Liver (tissue), 9 donors: Measurements from ENCODE around the gene FAM169A. TPM values are rescaled to one million over a fixed set of nuclear protein-coding genes. Genes with fewer than 3 reads are reported as not detected.

Experiments used
- DNase-seq: peaks from one replicate; pipeline ENCODE4 v3.0.0-alpha.2; 2017; ENCODE audit warnings: low spot score
- H3K27ac ChIP-seq, 2 donors: one replicate each; pipeline ENCODE4 v1.7.0; 2013; ENCODE audit warnings: inconsistent platforms in 2 of 2, low read length in 2 of 2, control low read depth in 1 of 2, low read depth in 1 of 2, mild to moderate bottlenecking in 1 of 2
- H3K27me3 ChIP-seq, 4 donors: one replicate each; pipeline versions ENCODE4 v1.6.1 to v1.7.0; 2013; ENCODE audit warnings: low read length in 3 of 4, inconsistent platforms in 1 of 4, mild to moderate bottlenecking in 1 of 4, moderate library complexity in 1 of 4; ENCODE audit not compliant: control insufficient read depth in 4 of 4, insufficient read depth in 4 of 4
- H3K36me3 ChIP-seq, 4 donors: one replicate each; pipeline versions ENCODE4 v1.6.1 to v1.7.0; 2013; ENCODE audit warnings: low read length in 3 of 4, mild to moderate bottlenecking in 3 of 4, low read depth in 1 of 4, moderate library complexity in 1 of 4; ENCODE audit not compliant: control insufficient read depth in 4 of 4, insufficient read depth in 3 of 4
- H3K4me1 ChIP-seq, 4 donors: one replicate each; pipeline versions ENCODE4 v1.6.1 to v1.7.0; 2013; ENCODE audit warnings: low read length in 3 of 4, mild to moderate bottlenecking in 3 of 4, moderate library complexity in 1 of 4; ENCODE audit not compliant: control insufficient read depth in 4 of 4, insufficient read depth in 4 of 4
- H3K4me3 ChIP-seq, 3 donors: one replicate each; pipeline versions ENCODE4 v1.6.1 to v1.7.0; 2013; ENCODE audit warnings: low read length in 3 of 3, control low read depth in 1 of 3, low read depth in 1 of 3, mild to moderate bottlenecking in 1 of 3
- H3K9ac ChIP-seq, 2 donors: one replicate each; pipeline ENCODE4 v1.7.0; 2013; ENCODE audit warnings: low read length in 2 of 2, mild to moderate bottlenecking in 2 of 2, moderate library complexity in 2 of 2, control low read depth in 1 of 2, low read depth in 1 of 2
- H3K9me3 ChIP-seq, 4 donors: one replicate each; pipeline versions ENCODE4 v1.6.1 to v1.7.0; 2013; ENCODE audit warnings: low read length in 3 of 4; ENCODE audit not compliant: control insufficient read depth in 4 of 4
- FOXA1 ChIP-seq: IDR thresholded peaks from 2 replicates; pipeline ENCODE4 v1.6.1; 2016; ENCODE audit warnings: antibody characterized with exemption
- HNF4G ChIP-seq: IDR thresholded peaks from 2 replicates; pipeline ENCODE4 v1.6.1; 2016; ENCODE audit warnings: antibody characterized with exemption
- JUND ChIP-seq, 2 donors: IDR thresholded peaks; 2 replicates each; pipeline ENCODE4 v1.6.1; 2016; ENCODE audit warnings: antibody characterized with exemption in 2 of 2
- NR2F2 ChIP-seq: IDR thresholded peaks from 2 replicates; pipeline ENCODE4 v1.6.1; 2016; ENCODE audit warnings: antibody characterized with exemption
- RAD21 ChIP-seq, 2 donors: IDR thresholded peaks; 2 replicates each; pipeline ENCODE4 v1.6.1; 2016; ENCODE audit warnings: antibody characterized with exemption in 2 of 2, mild to moderate bottlenecking in 2 of 2
- RXRA ChIP-seq, 2 donors: IDR thresholded peaks; 2 replicates each; pipeline ENCODE4 v1.6.1; 2017 to 2018; ENCODE audit warnings: antibody characterized with exemption in 2 of 2, mild to moderate bottlenecking in 1 of 2
- SP1 ChIP-seq: IDR thresholded peaks from 2 replicates; pipeline ENCODE4 v1.6.1; 2018; ENCODE audit warnings: antibody characterized with exemption, mild to moderate bottlenecking
- YY1 ChIP-seq: IDR thresholded peaks from 2 replicates; pipeline ENCODE4 v1.6.1; 2016; ENCODE audit warnings: antibody characterized with exemption, mild to moderate bottlenecking
- WGBS: extraction: QIAGEN DNeasy Blood & Tissue Kit; methylation state at CpG from one replicate; pipeline ENCODE4 v1.1.7; 2013; 5-methylcytosine and 5-hydroxymethylcytosine counted together
- polyA plus RNA-seq, 2 donors: library from polyadenylated mRNA; stranded (reverse) in 1 of 2; unstranded in 1 of 2; fragments of 200-250 nt in 1 of 2; fragments of >200 nt in 1 of 2; fragmentation: Nextera tagmentation in 1 of 2; extraction: Ambion mirVana in 1 of 2; gene quantifications; one replicate each; pipeline versions ENCODE4 v1.2.1 to v1.2.3, GENCODE V29; 2013 to 2015
- total RNA-seq, 2 donors: library from RNA; depleted of rRNA; stranded (reverse); fragments of >200 nt; gene quantifications; one replicate each; pipeline ENCODE4 v1.2.3, GENCODE V29; 2014
- TF ChIP-seq, protein P1 (sequence below): IDR thresholded peaks from 2 replicates; pipeline ENCODE4 v1.6.1; 2016; ENCODE audit warnings: antibody characterized with exemption, mild to moderate bottlenecking
- TF ChIP-seq, protein P2 (sequence below): IDR thresholded peaks from 2 replicates; pipeline ENCODE4 v1.6.1; 2016; ENCODE audit warnings: antibody characterized with exemption
- donor health status: healthy.
- donor health status: healthy.
- donor health status: healthy.
- donor health status: healthy.
- donor health status: healthy.

FAM169A gene
- total and polyA plus RNA-seq, 4 donors: 0.58 to 5.0 (median 0.92) TPM

DNA sequence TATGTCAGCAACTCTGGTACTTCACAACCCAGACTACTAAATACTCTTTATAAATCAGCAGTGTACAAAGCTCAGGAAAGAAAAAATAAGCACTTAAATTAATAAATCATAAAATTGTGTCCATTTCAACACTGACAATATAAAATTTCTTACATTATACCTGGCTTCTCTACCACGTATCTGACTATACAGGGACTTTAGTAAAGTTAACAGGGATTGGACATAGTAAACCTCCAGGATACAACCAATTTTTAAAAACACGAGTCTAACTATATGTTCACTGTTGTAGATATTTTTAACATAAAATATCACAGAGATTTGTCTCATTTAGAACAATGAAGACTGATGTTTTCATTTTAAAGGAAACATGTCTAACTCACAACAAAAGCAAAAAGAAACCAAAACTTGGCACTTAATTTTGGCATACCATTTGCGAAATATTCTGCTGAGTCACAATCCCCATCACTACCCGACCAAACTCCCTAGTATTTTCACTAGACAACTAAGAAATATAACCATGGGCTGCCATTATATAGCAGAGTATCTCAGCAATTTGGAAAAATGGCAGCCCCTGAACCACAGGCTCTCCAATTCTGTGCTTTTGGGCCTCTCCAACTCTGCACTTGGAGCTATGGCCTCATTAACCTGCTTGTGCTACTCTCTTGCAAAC is 14.4 kb downstream of the FAM169A start:
- TF ChIP-seq RAD21 (IDR thresholded peaks at IDR 0.05): peak in 1 of 2 donors; percentile 12
- TF ChIP-seq YY1: peak; percentile 89
- no peak for TF ChIP-seq HNF4G
- peak in 1 of 2 donors; percentile 40 for TF ChIP-seq JUND (IDR thresholded peaks at IDR 0.05)
- TF ChIP-seq, protein P1, sequence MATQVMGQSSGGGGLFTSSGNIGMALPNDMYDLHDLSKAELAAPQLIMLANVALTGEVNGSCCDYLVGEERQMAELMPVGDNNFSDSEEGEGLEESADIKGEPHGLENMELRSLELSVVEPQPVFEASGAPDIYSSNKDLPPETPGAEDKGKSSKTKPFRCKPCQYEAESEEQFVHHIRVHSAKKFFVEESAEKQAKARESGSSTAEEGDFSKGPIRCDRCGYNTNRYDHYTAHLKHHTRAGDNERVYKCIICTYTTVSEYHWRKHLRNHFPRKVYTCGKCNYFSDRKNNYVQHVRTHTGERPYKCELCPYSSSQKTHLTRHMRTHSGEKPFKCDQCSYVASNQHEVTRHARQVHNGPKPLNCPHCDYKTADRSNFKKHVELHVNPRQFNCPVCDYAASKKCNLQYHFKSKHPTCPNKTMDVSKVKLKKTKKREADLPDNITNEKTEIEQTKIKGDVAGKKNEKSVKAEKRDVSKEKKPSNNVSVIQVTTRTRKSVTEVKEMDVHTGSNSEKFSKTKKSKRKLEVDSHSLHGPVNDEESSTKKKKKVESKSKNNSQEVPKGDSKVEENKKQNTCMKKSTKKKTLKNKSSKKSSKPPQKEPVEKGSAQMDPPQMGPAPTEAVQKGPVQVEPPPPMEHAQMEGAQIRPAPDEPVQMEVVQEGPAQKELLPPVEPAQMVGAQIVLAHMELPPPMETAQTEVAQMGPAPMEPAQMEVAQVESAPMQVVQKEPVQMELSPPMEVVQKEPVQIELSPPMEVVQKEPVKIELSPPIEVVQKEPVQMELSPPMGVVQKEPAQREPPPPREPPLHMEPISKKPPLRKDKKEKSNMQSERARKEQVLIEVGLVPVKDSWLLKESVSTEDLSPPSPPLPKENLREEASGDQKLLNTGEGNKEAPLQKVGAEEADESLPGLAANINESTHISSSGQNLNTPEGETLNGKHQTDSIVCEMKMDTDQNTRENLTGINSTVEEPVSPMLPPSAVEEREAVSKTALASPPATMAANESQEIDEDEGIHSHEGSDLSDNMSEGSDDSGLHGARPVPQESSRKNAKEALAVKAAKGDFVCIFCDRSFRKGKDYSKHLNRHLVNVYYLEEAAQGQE: no peak
- DNase-seq: no peak
- Histone ChIP-seq H3K27me3 (no peaks in the 10 kb centered on the region), H3K9me3 (no peaks in the 10 kb centered on the region), H3K9ac (peak overlapping the region; percentile 75 to 90), H3K27ac (peak overlapping the region; percentile 81 to 84), H3K36me3 (no peaks in the 10 kb centered on the region), H3K4me1 (peaks cover 2 to 6% (median 3%) of the 10 kb centered on the region in 4 donors), H3K4me3 (peak overlapping the region in 2 of 3 donors; percentile 29 to 41)
- 19% methylated on average over 4 of the region's 4 CpGs for WGBS

DNA sequence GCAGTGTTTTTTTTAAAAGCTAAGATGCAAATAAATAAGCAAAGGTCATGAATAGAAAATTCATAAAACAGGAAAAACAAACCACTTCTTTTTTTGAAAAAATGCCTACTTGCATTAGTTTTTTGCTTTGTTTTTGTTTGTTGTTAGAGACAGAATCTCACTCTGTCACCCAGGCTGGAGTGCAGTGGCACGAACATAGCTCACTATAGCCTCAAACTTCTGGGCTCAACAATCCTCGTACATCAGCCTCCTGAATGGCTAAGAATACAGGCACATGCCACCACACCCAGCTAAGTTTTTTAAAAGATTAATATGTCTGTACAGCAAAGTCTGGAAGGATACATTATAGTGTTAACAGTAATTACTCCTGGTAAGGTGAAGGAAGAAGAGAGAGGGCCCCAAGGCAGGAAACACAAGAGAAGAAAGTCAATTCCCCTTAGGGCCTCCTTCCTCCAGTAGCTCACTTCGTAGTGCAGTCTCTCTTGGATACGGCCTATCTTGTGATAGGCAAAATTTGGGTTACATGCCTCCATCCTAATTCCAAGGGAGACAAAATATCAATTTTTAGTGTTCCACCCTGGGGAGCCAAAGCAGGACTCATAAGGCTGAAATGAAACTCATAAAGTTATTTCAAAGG is 15.3 kb downstream of the FAM169A start:
- DNase-seq: no peak
- TF ChIP-seq, protein P1: no peak
- TF ChIP-seq, protein P2, sequence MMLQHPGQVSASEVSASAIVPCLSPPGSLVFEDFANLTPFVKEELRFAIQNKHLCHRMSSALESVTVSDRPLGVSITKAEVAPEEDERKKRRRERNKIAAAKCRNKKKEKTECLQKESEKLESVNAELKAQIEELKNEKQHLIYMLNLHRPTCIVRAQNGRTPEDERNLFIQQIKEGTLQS: no peak
- TF ChIP-seq NR2F2 (no peak), FOXA1 (no peak), RXRA (IDR thresholded peaks at IDR 0.05) (no peak), HNF4G (no peak), SP1 (no peak)
- Histone ChIP-seq H3K4me1 (peaks cover 2 to 6% (median 3%) of the 10 kb centered on the region in 4 donors), H3K9ac (no peak overlapping the region), H3K36me3 (no peaks in the 10 kb centered on the region), H3K9me3 (no peaks in the 10 kb centered on the region), H3K4me3 (no peak overlapping the region), H3K27ac (no peak overlapping the region), H3K27me3 (no peaks in the 10 kb centered on the region)
- 85% methylated on average over 4 of the region's 4 CpGs for WGBS
